K562 (cell line): Measurements from ENCODE around the gene MIDN. TPM values are rescaled to one million over a fixed set of nuclear protein-coding genes. Genes with fewer than 3 reads are reported as not detected.

ENCODE experiments used
- ATF6 ChIP-seq: sonication (generic); formaldehyde crosslinking; IDR thresholded peaks from 2 replicates; pipeline ENCODE4 v1.4.0; 2020; ENCODE audit warnings: mild to moderate bottlenecking, missing genetic modification reagents
- BRD9 ChIP-seq: fragments of 450-650 bp; IDR thresholded peaks from 2 replicates; pipeline ENCODE4 v1.6.1; 2018; ENCODE audit warnings: low read depth; ENCODE audit not compliant: partially characterized antibody
- DIDO1 ChIP-seq: fragments of 450-650 bp; IDR thresholded peaks from 2 replicates; pipeline ENCODE4 v1.6.1; 2016; ENCODE audit warnings: low read depth, missing biosample characterization, missing genetic modification characterization
- HMBOX1 ChIP-seq: sonication (generic); IDR thresholded peaks from 2 replicates; pipeline ENCODE4 v1.6.1; 2016
- HSF4 ChIP-seq: fragments of 250-450 bp; sonication (Bioruptor Pico); IDR thresholded peaks from 2 replicates; pipeline ENCODE4 v2.1.2; 2022; ENCODE audit warnings: mild to moderate bottlenecking, moderate library complexity, borderline replicate concordance
- KLF1 ChIP-seq: fragments of 450-650 bp; IDR thresholded peaks from 2 replicates; pipeline ENCODE4 v1.6.1; 2016; ENCODE audit warnings: missing genetic modification characterization, missing compliant biosample characterization
- MAZ ChIP-seq, 2 experiments: fragments of 450-650 bp in 1 of 2; sonication (generic) in 1 of 2; formaldehyde crosslinking; IDR thresholded peaks in 1 of 2; conservative IDR thresholded peaks in 1 of 2; 2 replicates each; pipeline versions ENCODE4 v1.4.0 to v1.5.0; 2020; ENCODE audit warnings: mild to moderate bottlenecking in 1 of 2, missing genetic modification reagents in 1 of 2
- MECOM ChIP-seq: fragments of 250-450 bp; sonication (Bioruptor Pico); IDR thresholded peaks from 2 replicates; pipeline ENCODE4 v1.8.0; 2022; ENCODE audit warnings: inconsistent platforms
- MXD1 ChIP-seq: fragments of 250-450 bp; sonication (Bioruptor Pico); IDR thresholded peaks from 2 replicates; pipeline ENCODE4 v1.8.0; 2021; ENCODE audit warnings: borderline replicate concordance, mild to moderate bottlenecking, moderate library complexity; ENCODE audit not compliant: poor library complexity, severe bottlenecking
- NFIC ChIP-seq: fragments of 450-650 bp; IDR thresholded peaks from 2 replicates; pipeline ENCODE4 v1.6.1; 2017; ENCODE audit warnings: mild to moderate bottlenecking, inconsistent platforms
- PTTG1 ChIP-seq: fragments of 450-650 bp; IDR thresholded peaks from 2 replicates; pipeline ENCODE4 v1.6.1; 2016; ENCODE audit warnings: low read depth, mild to moderate bottlenecking, missing genetic modification characterization, missing compliant biosample characterization
- RBM15 ChIP-seq: fragments of 200-400 bp; formaldehyde crosslinking; IDR thresholded peaks from 2 replicates; pipeline ENCODE4 v1.6.1; 2018; ENCODE audit warnings: mild to moderate bottlenecking, low read length, moderate library complexity; ENCODE audit not compliant: insufficient read depth
- SMARCA5 ChIP-seq: fragments of 450-650 bp; IDR thresholded peaks from 2 replicates; pipeline ENCODE4 v1.6.1; 2016
- STAG1 ChIP-seq: sonication (generic); formaldehyde crosslinking; IDR thresholded peaks from 2 replicates; pipeline ENCODE4 v1.5.0; 2020; ENCODE audit warnings: missing genetic modification reagents, borderline replicate concordance
- XRCC5 ChIP-seq: fragments of 200-400 bp; formaldehyde crosslinking; IDR thresholded peaks from 2 replicates; pipeline ENCODE4 v1.6.1; 2017; ENCODE audit warnings: low read depth, mild to moderate bottlenecking, low read length
- ZFP36 ChIP-seq: fragments of 150-350 bp; IDR thresholded peaks from 2 replicates; pipeline ENCODE4 v1.6.1; 2018; ENCODE audit warnings: low read length, low read depth; ENCODE audit not compliant: partially characterized antibody
- ZNF140 ChIP-seq: fragments of 250-450 bp; sonication (Bioruptor Pico); IDR thresholded peaks from 2 replicates; pipeline ENCODE4 v1.8.0; 2021; ENCODE audit warnings: moderate library complexity, mild to moderate bottlenecking, inconsistent platforms
- ZNF431 ChIP-seq: sonication (generic); formaldehyde crosslinking; IDR thresholded peaks from 2 replicates; pipeline ENCODE4 v1.8.0; 2022; ENCODE audit warnings: mild to moderate bottlenecking, missing genetic modification reagents
- ZNF609 ChIP-seq: sonication (generic); formaldehyde crosslinking; IDR thresholded peaks from 2 replicates; pipeline ENCODE4 v1.8.1; 2023; ENCODE audit warnings: missing genetic modification reagents, mild to moderate bottlenecking, borderline replicate concordance
- ZNF764 ChIP-seq: fragments of 250-450 bp; sonication (Bioruptor Pico); IDR thresholded peaks from 2 replicates; pipeline ENCODE4 v1.4.0; 2020; ENCODE audit warnings: low read depth, mild to moderate bottlenecking, moderate library complexity
- polyA plus RNA-seq, 8 experiments: library from polyadenylated mRNA; depleted of rRNA in 4 of 8; stranded (reverse) in 5 of 8; unstranded in 3 of 8; fragments of >200 nt; fragmentation: Nextera tagmentation in 2 of 8; fragmentation: Illumina TruSeq in 1 of 8; extraction: Ambion mirVana in 2 of 8; extraction: Trizol in 1 of 8; gene quantifications; 2 replicates each; pipeline versions ENCODE4 v1.2.1 to v1.2.3, GENCODE V29; 2011 to 2014; ENCODE audit warnings: inconsistent platforms in 1 of 8, missing spikeins in 1 of 8
- total RNA-seq, 7 experiments: library from RNA; depleted of rRNA in 6 of 7; stranded (reverse); fragments of >200 nt in 6 of 7; fragmentation: Illumina TruSeq in 2 of 7; extraction: Trizol in 2 of 7; gene quantifications; 2 replicates each; pipeline versions ENCODE4 v1.2.1 to v1.2.3, GENCODE V29; 2011 to 2021; ENCODE audit warnings: low replicate concordance in 1 of 7

The MIDN gene
- total and polyA plus RNA-seq, 9 of the 15 experiments (the other 6 are each of a cell fraction or from before 2014, with no cell fraction given), result 0.17 to 120 (median 10.1) TPM

GRCh38 chr19:1275260-1275975 is 27.0 kb downstream of the MIDN start, which contains the start of gene FAM174C (continued):
- TF ChIP-seq MXD1 (peak; percentile 95), SMARCA5 (no peak), MAZ (CRISPR knock-in tag; conservative IDR thresholded peaks at IDR 0.05 in 1 of 2, IDR thresholded peaks at IDR 0.05 in 1 of 2) (peak; percentile 78 to 85), STAG1 (CRISPR knock-in tag) (no peak), DIDO1 (no peak), MECOM (CRISPR knock-in tag) (no peak), HSF4 (peak; percentile 64; the same call in 1 of the 2 replicates), XRCC5 (0 out of 2 replicates have a peak, but pooled peaks have one; percentile 42), KLF1 (tag) (peak; percentile 68; the same call in 1 of the 2 replicates), RBM15 (no peak), ZNF609 (CRISPR knock-in tag) (0 out of 2 replicates have a peak, but pooled peaks have one; percentile 8), ATF6 (no peak), ZFP36 (no peak), ZNF431 (CRISPR knock-in tag) (0 out of 2 replicates have a peak, but pooled peaks have one; percentile 1), ZNF140 (CRISPR knock-in tag) (no peak), PTTG1 (no peak), BRD9 (no peak), HMBOX1 (no peak), NFIC (no peak), ZNF764 (no peak)
